Measurements from ENCODE around the gene FMNL3. TPM values are rescaled to one million over a fixed set of nuclear protein-coding genes. Genes with fewer than 3 reads are reported as not detected.
"Not testable (repeated sequence)": the region's sequence is repeated elsewhere in the genome, so short reads cannot be mapped to it uniquely, and the experiment has no call there.

FMNL3 gene
- total and polyA plus RNA-seq, 2 of the 8 experiments (the other 6 are each of a cell fraction or from before 2014, with no cell fraction given): 8.6 to 29.0 TPM

- not testable (repeated sequence) for H3K18ac ChIP-seq (ENCODE audit: extremely low read depth, low read length); H3K27me3 ChIP-seq (replicated peaks in 1 of 4; ENCODE audit: control insufficient read depth in 3 of 4, extremely low read depth in 1 of 4, insufficient read depth in 3 of 4, low read length in 3 of 4); H3K14ac ChIP-seq (ENCODE audit: insufficient read length); H4K20me1 ChIP-seq (replicated peaks in 1 of 2; ENCODE audit: control insufficient read depth in 1 of 2, insufficient read depth in 2 of 2, low read length in 2 of 2); H3K27ac ChIP-seq (ENCODE audit: low read depth, low read length); H3K23ac ChIP-seq (ENCODE audit: insufficient read length); FAIRE-seq; H2AFZ ChIP-seq (ENCODE audit: low read length); H2AK5ac ChIP-seq (ENCODE audit: low read depth, low read length); H4K5ac ChIP-seq (ENCODE audit: insufficient read length, low read depth, low read length); H3K4me2 ChIP-seq (ENCODE audit: insufficient read depth in 1 of 2, low read depth in 2 of 2, low read length in 2 of 2); H3K4ac ChIP-seq (replicated peaks; ENCODE audit: insufficient read length, low read depth, low read length); H3K4me1 ChIP-seq (replicated peaks in 1 of 4; ENCODE audit: control insufficient read depth in 3 of 4, insufficient read depth in 4 of 4, low read length in 3 of 4); H3K4me3 ChIP-seq (ENCODE audit: extremely low read depth in 1 of 4, insufficient read depth in 2 of 4, low read depth in 3 of 4, low read length in 4 of 4); DNase-seq (ENCODE audit: low read depth in 1 of 2, low spot score in 2 of 2); H3K9ac ChIP-seq (replicated peaks in 1 of 4; ENCODE audit: extremely low read depth in 1 of 4, low read depth in 3 of 4, low read length in 3 of 4); H2BK20ac ChIP-seq (ENCODE audit: low read length); H2BK15ac ChIP-seq (ENCODE audit: low read length); H3K36me3 ChIP-seq (ENCODE audit: control insufficient read depth in 2 of 4, insufficient read depth in 4 of 4, low read length in 3 of 4); H2BK12ac ChIP-seq (ENCODE audit: low read depth, low read length); H3K79me1 ChIP-seq (ENCODE audit: low read depth, low read length); H3K9me3 ChIP-seq (ENCODE audit: insufficient read depth in 2 of 2, low read depth in 1 of 2, low read length in 1 of 2); H4K8ac ChIP-seq (ENCODE audit: extremely low read depth, insufficient read depth, low read length); H3K79me2 ChIP-seq (ENCODE audit: control insufficient read depth in 1 of 2, insufficient read depth in 2 of 2, low read length in 2 of 2); H3K56ac ChIP-seq (replicated peaks; ENCODE audit: insufficient read length, low read depth, low read length); H2BK120ac ChIP-seq (replicated peaks; ENCODE audit: low read depth, low read length); H3K23me2 ChIP-seq (ENCODE audit: low read depth, low read length); H4K91ac ChIP-seq (replicated peaks; ENCODE audit: insufficient read length, low read length); H2BK5ac ChIP-seq (ENCODE audit: low read depth, low read length)
- 88% methylated on average over 3 of the region's 3 CpGs; no CpG with 5 or more reads in 1 of the 2 experiments for WGBS, 2 experiments (ENCODE audit: extremely low coverage in 1 of 2, insufficient coverage in 1 of 2, insufficient read length in 1 of 2, insufficient replicate concordance in 2 of 2, low coverage in 1 of 2, low lambda C conversion rate in 2 of 2, missing lambda C conversion rate in 1 of 2)
- ChIA-PET POLR2A (ENCODE audit: partially characterized antibody) (interaction anchor here (3.2 kb wide), 1 partner anchor 20 kb away, joined by 11 read pairs; the partner anchor contains the start of gene TMBIM6), CTCF (ENCODE audit: partially characterized antibody) (interaction anchor here (1.1 kb wide), 1 partner anchor 20 kb away, joined by 3 read pairs; the partner anchor contains the start of gene TMBIM6)
These were observed 14.2 kb upstream of the FMNL3 start for GRCh38 chr12:49721355-49721754.

Data from H1 (cell line).